IMR-90 (cell line): Measurements from ENCODE around the gene EXOC6. TPM values are rescaled to one million over a fixed set of nuclear protein-coding genes. Genes with fewer than 3 reads are reported as not detected.

Experiments
- ATAC-seq: fragments of 200-7000 bp; cut with Tn5 transposase; 2 replicates; pipeline ENCODE4 v1.9.1; 2020; ENCODE audit warnings: low read depth, mild to moderate bottlenecking, moderate library complexity
- BruUV-seq: library from RNA; stranded (reverse); fragments of 400-500 nt; replicated peaks from 2 replicates; lab custom pipeline; 2021; lab: Mats Ljungman, UMichigan
- CTCF ChIA-PET: fragments of 300-600 bp; formaldehyde crosslinking; extraction: SDS; loops from one replicate; lab custom pipeline; 2021; ENCODE audit warnings: antibody characterized with exemption; lab: Yijun Ruan, JAX
- POLR2A ChIA-PET: fragments of 300-600 bp; sonication (Branson Sonifier 250); formaldehyde crosslinking; loops from one replicate; lab custom pipeline; 2022; ENCODE audit warnings: antibody characterized with exemption; ENCODE audit not compliant: unreplicated experiment; lab: Charles Lee
- DNase-seq: peaks from one replicate; pipeline ENCODE4 v3.0.0; 2013
- H2AFZ ChIP-seq: replicated peaks from 2 replicates; pipeline ENCODE3; 2013; ENCODE audit warnings: low read length, mild to moderate bottlenecking; ENCODE audit not compliant: poor library complexity
- H2AK5ac ChIP-seq: 2 replicates; pipeline ENCODE4 v1.6.1; 2013; ENCODE audit warnings: low read depth, low read length, inconsistent platforms
- H2AK9ac ChIP-seq: replicated peaks from 2 replicates; pipeline ENCODE3; 2013; ENCODE audit warnings: mild to moderate bottlenecking, low read depth, low read length, moderate library complexity; ENCODE audit not compliant: poor library complexity
- H2BK120ac ChIP-seq: 2 replicates; pipeline ENCODE4 v1.6.1; 2013; ENCODE audit warnings: low read depth, low read length, inconsistent platforms
- H2BK15ac ChIP-seq: 3 replicates; pipeline ENCODE4 v1.6.1; 2013; ENCODE audit warnings: low read depth, low read length, inconsistent platforms
- H2BK20ac ChIP-seq: 2 replicates; pipeline ENCODE4 v1.6.1; 2013; ENCODE audit warnings: low read depth, mild to moderate bottlenecking, inconsistent platforms, low read length, moderate library complexity
- H2BK5ac ChIP-seq: 2 replicates; pipeline ENCODE4 v1.6.1; 2013; ENCODE audit warnings: mild to moderate bottlenecking, low read depth, low read length, inconsistent platforms; ENCODE audit not compliant: poor library complexity, severe bottlenecking
- H3K14ac ChIP-seq: replicated peaks from 2 replicates; pipeline ENCODE4 v1.6.1; 2013; ENCODE audit warnings: low read depth, low read length, inconsistent platforms
- H3K18ac ChIP-seq: 2 replicates; pipeline ENCODE4 v1.6.1; 2013; ENCODE audit warnings: low read depth, low read length, control low read depth
- H3K23ac ChIP-seq: 2 replicates; pipeline ENCODE4 v1.6.1; 2013; ENCODE audit warnings: low read depth, low read length, inconsistent platforms
- H3K27ac ChIP-seq: 2 replicates; pipeline ENCODE4 v1.5.1; 2013; ENCODE audit warnings: mild to moderate bottlenecking, control low read depth, low read length; ENCODE audit not compliant: insufficient read depth
- H3K27me3 ChIP-seq: 2 replicates; pipeline ENCODE4 v1.6.1; 2013; ENCODE audit warnings: low read length; ENCODE audit not compliant: control insufficient read depth, insufficient read depth
- H3K36me3 ChIP-seq: 2 replicates; pipeline ENCODE4 v1.6.1; 2013; ENCODE audit warnings: low read length, mixed read lengths; ENCODE audit not compliant: control insufficient read depth, insufficient read depth
- H3K4ac ChIP-seq: 2 replicates; pipeline ENCODE4 v1.6.1; 2013; ENCODE audit warnings: low read depth, low read length, inconsistent platforms
- H3K4me1 ChIP-seq: 2 replicates; pipeline ENCODE4 v1.6.1; 2013; ENCODE audit warnings: low read length, mixed read lengths; ENCODE audit not compliant: control insufficient read depth, insufficient read depth
- H3K4me2 ChIP-seq: 2 replicates; pipeline ENCODE4 v1.6.1; 2013; ENCODE audit warnings: low read depth, mild to moderate bottlenecking, control low read depth, low read length, moderate library complexity
- H3K4me3 ChIP-seq: 2 replicates; pipeline ENCODE4 v1.5.1; 2013; ENCODE audit warnings: low read depth, mild to moderate bottlenecking, control low read depth, low read length, moderate library complexity; ENCODE audit not compliant: insufficient read depth
- H3K56ac ChIP-seq: 2 replicates; pipeline ENCODE4 v1.6.1; 2013; ENCODE audit warnings: low read length, inconsistent platforms; ENCODE audit not compliant: insufficient read depth; ENCODE audit errors: extremely low read depth
- H3K79me1 ChIP-seq, 2 experiments: 2 replicates each; pipeline ENCODE4 v1.6.1; 2013; ENCODE audit warnings: low read length in 2 of 2, inconsistent platforms in 1 of 2, low read depth in 1 of 2
- H3K9ac ChIP-seq: 2 replicates; pipeline ENCODE4 v1.6.1; 2013; ENCODE audit warnings: low read depth, low read length, control low read depth
- H3K9me1 ChIP-seq: 2 replicates; pipeline ENCODE4 v1.6.1; 2013; ENCODE audit warnings: low read length, inconsistent platforms; ENCODE audit not compliant: insufficient read depth
- H3K9me3 ChIP-seq: 2 replicates; pipeline ENCODE4 v1.6.1; 2013; ENCODE audit warnings: low read length; ENCODE audit not compliant: control insufficient read depth, insufficient read depth
- H4K20me1 ChIP-seq: 2 replicates; pipeline ENCODE4 v1.6.1; 2013; ENCODE audit warnings: low read length, inconsistent platforms; ENCODE audit not compliant: insufficient read depth
- H4K5ac ChIP-seq: 2 replicates; pipeline ENCODE4 v1.6.1; 2013; ENCODE audit warnings: mild to moderate bottlenecking, low read depth, low read length, control low read depth
- H4K8ac ChIP-seq, 2 experiments: 2 replicates each; pipeline ENCODE4 v1.6.1; 2013; ENCODE audit warnings: low read depth in 2 of 2, low read length in 2 of 2, control low read depth in 1 of 2, inconsistent platforms in 1 of 2
- H4K91ac ChIP-seq: 2 replicates; pipeline ENCODE4 v1.6.1; 2013; ENCODE audit warnings: low read depth, low read length, inconsistent platforms; ENCODE audit not compliant: insufficient read depth
- FOS ChIP-seq: fragments of 150-350 bp; IDR thresholded peaks from 2 replicates; pipeline ENCODE4 v1.6.1; 2016; ENCODE audit warnings: low read depth, low read length
- MAFK ChIP-seq: IDR thresholded peaks from 2 replicates; pipeline ENCODE4 v1.6.1; 2012; ENCODE audit warnings: low read depth, low read length, improper control_type of control experiment
- MAZ ChIP-seq: IDR thresholded peaks from 2 replicates; pipeline ENCODE4 v1.6.1; 2012; ENCODE audit warnings: low read depth, mild to moderate bottlenecking, low read length, improper control_type of control experiment, moderate library complexity, borderline replicate concordance
- POLR2A ChIP-seq: IDR thresholded peaks from 2 replicates; pipeline ENCODE4 v1.6.1; 2012; ENCODE audit warnings: mild to moderate bottlenecking, low read depth, low read length
- SMC3 ChIP-seq: fragments of 150-350 bp; IDR thresholded peaks from 2 replicates; pipeline ENCODE4 v1.6.1; 2016; ENCODE audit warnings: low read depth, mild to moderate bottlenecking, antibody characterized with exemption, low read length, moderate library complexity
- whole genome bisulfite sequencing, 2 experiments: methylation state at CpG; one replicate each; pipeline versions ENCODE4 v1.1.5 to v1.1.7; 2013; ENCODE audit warnings: missing lambda C conversion rate in 2 of 2; ENCODE audit not compliant: insufficient read length in 1 of 2; ENCODE audit errors: extremely low coverage in 2 of 2; 5-methylcytosine and 5-hydroxymethylcytosine counted together
- dilution Hi-C: fragments of 300-500 bp; cut with HindIII; formaldehyde crosslinking; loops from one replicate; pipeline ENCODE4 v1.14.3; 2018; ENCODE audit warnings: low sequenced_read_pairs; ENCODE audit not compliant: unreplicated experiment
- in situ Hi-C: fragments of 300-500 bp; cut with MboI; formaldehyde crosslinking; loops from 3 replicates; pipeline ENCODE4 v1.14.3; 2019; ENCODE audit warnings: low sequenced_read_pairs, inconsistent platforms, mixed read lengths
- intact Hi-C: fragments of 100-400 bp; cut with micrococcal nuclease; formaldehyde crosslinking; loops from 2 replicates; pipeline ENCODE4 v1.10.0; 2022
- polyA plus RNA-seq, 3 experiments: library from polyadenylated mRNA; depleted of rRNA; stranded (reverse); fragments of >200 nt; gene quantifications; 2 replicates each; pipeline ENCODE4 v1.2.3, GENCODE V29; 2012; ENCODE audit warnings: low replicate concordance in 1 of 3
- total RNA-seq: library from RNA; depleted of rRNA; stranded (reverse); fragments of >200 nt; gene quantifications from 2 replicates; pipeline ENCODE4 v1.2.3, GENCODE V29; 2012
- TF ChIP-seq, protein P1 (sequence below): conservative IDR thresholded peaks from 2 replicates; pipeline ENCODE4 v1.5.1; 2012; ENCODE audit warnings: mild to moderate bottlenecking, low read depth, low read length, improper control_type of control experiment
- TF ChIP-seq, protein P2 (sequence below): fragments of 150-350 bp; IDR thresholded peaks from 2 replicates; pipeline ENCODE4 v1.6.1; 2016; ENCODE audit warnings: low read depth, mild to moderate bottlenecking, low read length, moderate library complexity, borderline replicate concordance

Gene EXOC6
- total and polyA plus RNA-seq, 2 of the 4 experiments (the other 2 are of a cell fraction): 4.5 to 11.5 TPM

DNA sequence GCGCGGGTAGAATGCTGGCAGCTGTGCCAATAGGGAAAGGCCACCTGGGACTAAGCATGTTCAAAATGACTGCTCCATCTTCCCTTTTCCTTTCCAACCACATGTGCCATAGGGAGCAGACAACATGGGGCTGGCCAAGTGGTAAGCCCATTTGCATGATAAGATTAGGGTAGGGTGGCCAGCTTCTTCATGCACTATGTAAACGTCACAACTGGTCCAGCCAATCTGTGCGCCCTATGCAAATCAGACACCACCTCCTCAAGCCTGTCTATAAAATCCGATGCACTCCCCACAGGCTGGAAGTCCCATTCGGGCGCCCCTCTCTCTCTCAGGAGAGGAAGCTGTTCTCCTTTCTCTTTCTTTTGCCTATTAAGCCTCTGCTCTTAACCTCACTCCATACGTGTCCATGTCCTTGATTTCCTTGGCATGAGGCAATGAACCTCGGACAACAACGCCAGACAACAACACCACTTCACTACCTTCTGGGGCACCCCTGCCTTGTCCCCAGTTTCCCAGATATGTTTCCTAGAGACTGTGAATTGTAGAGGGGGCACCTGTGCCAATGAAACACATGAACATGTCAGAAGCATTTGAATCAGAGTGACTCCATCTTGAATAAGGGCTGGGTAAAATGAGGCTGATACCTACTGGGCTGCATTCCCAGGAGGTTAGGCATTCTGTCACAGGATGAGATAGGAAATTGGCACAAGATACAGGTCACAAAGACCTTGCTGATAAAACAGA lies 19.1 kb upstream of the EXOC6 start (continued):
- TF ChIP-seq MAZ: no peak

GRCh38 chr10:92829786-92830377 lies 18.4 kb upstream of the EXOC6 start:
- no peak overlapping the region for H2BK5ac ChIP-seq
- H2BK20ac ChIP-seq: no peak overlapping the region; the same call in none of the 2 replicates
- no peak overlapping the region for H3K56ac ChIP-seq
- ChIA-PET CTCF (no interaction called here), POLR2A (no interaction called here)
- H3K27me3 ChIP-seq: no peaks in the 10 kb centered on the region
- no TSS peak for BruUV-seq
- no peak overlapping the region for H3K27ac ChIP-seq
- H2BK120ac ChIP-seq: no peak overlapping the region
- H3K23ac ChIP-seq: no peak overlapping the region
- no peaks in the 10 kb centered on the region for H4K20me1 ChIP-seq
- dilution Hi-C loops: no loop called here
- no peak overlapping the region for H3K9ac ChIP-seq
- H3K18ac ChIP-seq: no peak overlapping the region
- peaks cover 15% of the 10 kb centered on the region for H3K4me1 ChIP-seq
- no peak overlapping the region for H3K14ac ChIP-seq
- peaks cover 7% of the 10 kb centered on the region for H3K9me1 ChIP-seq
- no peak overlapping the region for H2AK9ac ChIP-seq
- intact Hi-C loops: loop anchor here (5.0 kb wide), 1 partner anchor 238 kb away; the partner anchor contains the start of gene KIF11
- no peak overlapping the region for H4K5ac ChIP-seq
- no peaks in the 10 kb centered on the region for H3K9me3 ChIP-seq
- no peaks in the 10 kb centered on the region for H3K36me3 ChIP-seq
- H3K79me1 ChIP-seq: no peaks in the 10 kb centered on the region
- no peak overlapping the region for H3K4me2 ChIP-seq
- DNase-seq (no peak), ATAC-seq (no peak)
- no peak overlapping the region for H4K91ac ChIP-seq
- H2AK5ac ChIP-seq: no peak overlapping the region
- H3K4me3 ChIP-seq: no peak overlapping the region
- WGBS, 2 experiments: no CpG with 5 or more reads among the region's 4 CpGs
- H2AFZ ChIP-seq: no peak overlapping the region
- H4K8ac ChIP-seq: no peak overlapping the region
- peak overlapping the region; percentile 74; the same call in 2 of the 3 replicates for H2BK15ac ChIP-seq
- H3K4ac ChIP-seq: no peak overlapping the region
- in situ Hi-C loops: no loop called here
- TF ChIP-seq POLR2A (no peak), MAFK (no peak), SMC3 (no peak), FOS (no peak), MAZ (no peak)
- TF ChIP-seq, protein P1, sequence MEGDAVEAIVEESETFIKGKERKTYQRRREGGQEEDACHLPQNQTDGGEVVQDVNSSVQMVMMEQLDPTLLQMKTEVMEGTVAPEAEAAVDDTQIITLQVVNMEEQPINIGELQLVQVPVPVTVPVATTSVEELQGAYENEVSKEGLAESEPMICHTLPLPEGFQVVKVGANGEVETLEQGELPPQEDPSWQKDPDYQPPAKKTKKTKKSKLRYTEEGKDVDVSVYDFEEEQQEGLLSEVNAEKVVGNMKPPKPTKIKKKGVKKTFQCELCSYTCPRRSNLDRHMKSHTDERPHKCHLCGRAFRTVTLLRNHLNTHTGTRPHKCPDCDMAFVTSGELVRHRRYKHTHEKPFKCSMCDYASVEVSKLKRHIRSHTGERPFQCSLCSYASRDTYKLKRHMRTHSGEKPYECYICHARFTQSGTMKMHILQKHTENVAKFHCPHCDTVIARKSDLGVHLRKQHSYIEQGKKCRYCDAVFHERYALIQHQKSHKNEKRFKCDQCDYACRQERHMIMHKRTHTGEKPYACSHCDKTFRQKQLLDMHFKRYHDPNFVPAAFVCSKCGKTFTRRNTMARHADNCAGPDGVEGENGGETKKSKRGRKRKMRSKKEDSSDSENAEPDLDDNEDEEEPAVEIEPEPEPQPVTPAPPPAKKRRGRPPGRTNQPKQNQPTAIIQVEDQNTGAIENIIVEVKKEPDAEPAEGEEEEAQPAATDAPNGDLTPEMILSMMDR: no peak
- TF ChIP-seq, protein P2, sequence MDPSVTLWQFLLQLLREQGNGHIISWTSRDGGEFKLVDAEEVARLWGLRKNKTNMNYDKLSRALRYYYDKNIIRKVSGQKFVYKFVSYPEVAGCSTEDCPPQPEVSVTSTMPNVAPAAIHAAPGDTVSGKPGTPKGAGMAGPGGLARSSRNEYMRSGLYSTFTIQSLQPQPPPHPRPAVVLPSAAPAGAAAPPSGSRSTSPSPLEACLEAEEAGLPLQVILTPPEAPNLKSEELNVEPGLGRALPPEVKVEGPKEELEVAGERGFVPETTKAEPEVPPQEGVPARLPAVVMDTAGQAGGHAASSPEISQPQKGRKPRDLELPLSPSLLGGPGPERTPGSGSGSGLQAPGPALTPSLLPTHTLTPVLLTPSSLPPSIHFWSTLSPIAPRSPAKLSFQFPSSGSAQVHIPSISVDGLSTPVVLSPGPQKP: no peak
